ENCODE measurements around the gene ATPAF1.

DNA sequence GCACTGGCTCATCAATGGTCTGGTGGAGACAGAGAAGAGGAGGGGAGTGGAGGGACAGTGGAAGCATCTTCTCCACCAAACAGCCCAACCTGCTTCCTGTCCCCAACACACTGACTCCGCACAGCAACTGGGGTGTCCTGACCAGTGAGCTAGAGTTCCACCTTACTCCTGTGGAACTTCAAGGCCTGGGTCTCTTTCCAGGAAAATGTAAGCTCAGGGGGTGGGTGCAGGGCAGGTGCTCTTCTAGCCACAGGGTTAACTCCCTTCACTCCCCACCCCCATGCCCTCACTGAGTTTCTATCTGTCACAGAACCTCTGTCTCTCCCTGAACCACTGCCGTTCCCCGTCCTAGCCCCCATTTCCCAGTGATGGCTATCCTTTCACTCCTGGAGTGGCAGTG is 52.4 kb downstream of the ATPAF1 start:
- TF ChIP-seq CTCF (conservative IDR thresholded peaks at IDR 0.05) (no peak), ZFX (IDR thresholded peaks at IDR 0.05) (no peak)

All from C4-2B (cell line).